Right lobe of liver (tissue), 6 donors: ENCODE measurements around the gene SLC35B2. TPM values are rescaled to one million over a fixed set of nuclear protein-coding genes. Genes with fewer than 3 reads are reported as not detected.

ENCODE experiments used
- ATAC-seq, 4 donors: fragments of 200-7000 bp; cut with Tn5 transposase; one replicate each; pipeline ENCODE4 v1.9.1; 2020; ENCODE audit warnings: mild to moderate bottlenecking in 4 of 4, moderate library complexity in 4 of 4
- DNase-seq, 3 donors: peaks; one replicate each; pipeline ENCODE4 v3.0.0-alpha.2; 2020
- H3K27ac ChIP-seq, 3 donors: fragments of 200-600 bp; one replicate each; pipeline ENCODE4 v1.8.0; 2022
- H3K27me3 ChIP-seq, 2 donors: fragments of 200-600 bp; one replicate each; pipeline ENCODE4 v1.8.0; 2022
- H3K36me3 ChIP-seq, 4 donors: fragments of 200-600 bp; sonication (generic) in 1 of 4; one replicate each; pipeline versions ENCODE4 v1.5.1 to v1.8.0; 2017 to 2022; ENCODE audit warnings: control low read depth in 1 of 4
- H3K4me1 ChIP-seq, 4 donors: fragments of 200-600 bp; sonication (generic) in 1 of 4; one replicate each; pipeline versions ENCODE4 v1.5.1 to v1.8.0; 2017 to 2022; ENCODE audit warnings: control low read depth in 1 of 4
- H3K4me3 ChIP-seq, 3 donors: fragments of 200-600 bp; one replicate each; pipeline ENCODE4 v1.8.0; 2022
- H3K9me3 ChIP-seq, 4 donors: fragments of 200-600 bp; sonication (generic) in 1 of 4; one replicate each; pipeline versions ENCODE4 v1.5.1 to v1.8.0; 2017 to 2022; ENCODE audit warnings: control low read depth in 1 of 4
- POLR2A ChIP-seq: fragments of 450-650 bp; IDR thresholded peaks from one replicate; pipeline ENCODE4 v1.6.1; 2017; ENCODE audit warnings: antibody characterized with exemption, mild to moderate bottlenecking
- WGBS: methylation state at CpG from one replicate; pipeline ENCODE4 v1.1.6; 2018; ENCODE audit warnings: low coverage, low lambda C conversion rate; ENCODE audit not compliant: insufficient coverage; ENCODE audit errors: missing lambda C conversion rate; 5-methylcytosine and 5-hydroxymethylcytosine counted together
- intact Hi-C, 2 donors: fragments of 100-400 bp; cut with DNase I; formaldehyde crosslinking; loops; one replicate each; pipeline versions ENCODE4 v1.11.2 to v1.14.1; 2022
- total RNA-seq, 6 experiments: library from RNA; depleted of rRNA in 2 of 6; stranded (reverse); fragments of >200 nt in 2 of 6; fragmentation: NEBNext Ultra II Directional in 3 of 6; extraction: Animal tissue kit (Norgen Biotek cat#: 25700) in 3 of 6; gene quantifications; one replicate each; pipeline versions ENCODE4 v1.1.0 to v1.2.4, GENCODE V29; 2016 to 2023
- TF ChIP-seq, protein P1 (sequence below), 4 donors: fragments of 200-600 bp in 3 of 4; fragments of 450-650 bp in 1 of 4; IDR thresholded peaks; one replicate each; pipeline versions ENCODE4 v1.5.1 to v1.8.0; 2016 to 2022; ENCODE audit warnings: antibody characterized with exemption in 4 of 4, mild to moderate bottlenecking in 2 of 4
- donor health status: DM: no; HTN: yes; CAD: no.
- donor health status: DM: no; HTN: no; CAD: no.
- donor health status: DM: no; HTN: no; CAD: no.
- donor health status: DM: no; HTN: yes; CAD: no.
- donor health status: DM: no; HTN: yes; CAD: no.

The SLC35B2 gene
- total RNA-seq, 6 experiments from 2014 or later = 15.1 to 29.0 (median 20.9) TPM

DNA sequence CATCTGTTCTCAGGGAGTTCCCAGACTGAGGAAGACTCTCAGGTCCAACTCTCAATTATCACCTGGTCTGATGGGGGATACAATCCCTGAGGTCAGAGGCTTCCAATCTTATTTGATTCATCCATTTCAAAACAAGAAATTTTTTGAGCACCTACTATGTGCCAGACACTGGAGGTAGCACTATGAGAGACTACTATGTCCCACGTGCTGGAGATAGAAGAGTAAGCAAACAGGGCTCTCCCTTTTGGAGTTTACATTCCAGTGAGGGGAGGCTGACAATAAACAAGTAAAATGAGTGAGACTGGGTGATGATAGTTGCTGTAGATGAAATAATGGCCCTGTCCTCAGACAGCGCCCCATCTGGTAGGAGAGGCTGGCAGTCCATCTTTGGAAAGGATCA lies 29.4 kb upstream of the SLC35B2 start:
- Histone ChIP-seq H3K9me3 (no peaks in the 10 kb centered on the region), H3K27ac (no peak overlapping the region), H3K27me3 (no peaks in the 10 kb centered on the region), H3K4me1 (no peaks in the 10 kb centered on the region), H3K4me3 (no peak overlapping the region), H3K36me3 (no peaks in the 10 kb centered on the region)
- no peak for DNase-seq
- 31% methylated on average over 2 of the region's 2 CpGs for WGBS
- TF ChIP-seq, protein P1, sequence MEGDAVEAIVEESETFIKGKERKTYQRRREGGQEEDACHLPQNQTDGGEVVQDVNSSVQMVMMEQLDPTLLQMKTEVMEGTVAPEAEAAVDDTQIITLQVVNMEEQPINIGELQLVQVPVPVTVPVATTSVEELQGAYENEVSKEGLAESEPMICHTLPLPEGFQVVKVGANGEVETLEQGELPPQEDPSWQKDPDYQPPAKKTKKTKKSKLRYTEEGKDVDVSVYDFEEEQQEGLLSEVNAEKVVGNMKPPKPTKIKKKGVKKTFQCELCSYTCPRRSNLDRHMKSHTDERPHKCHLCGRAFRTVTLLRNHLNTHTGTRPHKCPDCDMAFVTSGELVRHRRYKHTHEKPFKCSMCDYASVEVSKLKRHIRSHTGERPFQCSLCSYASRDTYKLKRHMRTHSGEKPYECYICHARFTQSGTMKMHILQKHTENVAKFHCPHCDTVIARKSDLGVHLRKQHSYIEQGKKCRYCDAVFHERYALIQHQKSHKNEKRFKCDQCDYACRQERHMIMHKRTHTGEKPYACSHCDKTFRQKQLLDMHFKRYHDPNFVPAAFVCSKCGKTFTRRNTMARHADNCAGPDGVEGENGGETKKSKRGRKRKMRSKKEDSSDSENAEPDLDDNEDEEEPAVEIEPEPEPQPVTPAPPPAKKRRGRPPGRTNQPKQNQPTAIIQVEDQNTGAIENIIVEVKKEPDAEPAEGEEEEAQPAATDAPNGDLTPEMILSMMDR (IDR thresholded peaks at IDR 0.05) = no peak
- TF ChIP-seq POLR2A = no peak
- ATAC-seq = no peak
- intact Hi-C loops = no loop called here

DNA sequence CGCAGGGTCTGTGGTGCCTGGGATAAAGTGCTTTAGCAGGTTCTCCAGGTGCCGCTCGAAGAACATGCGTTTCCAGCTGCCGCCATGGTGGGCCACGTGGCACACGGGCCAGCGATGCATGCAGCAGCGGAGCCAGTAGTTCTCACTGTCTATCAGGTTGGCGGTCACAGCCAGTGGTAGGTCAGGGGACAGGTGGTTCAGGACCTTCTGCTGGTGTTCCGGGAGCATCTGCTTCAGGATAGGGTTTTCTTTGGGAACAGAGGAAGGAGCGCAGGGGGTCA lies 28.9 kb upstream of the SLC35B2 start:
- Histone ChIP-seq H3K9me3 (no peaks in the 10 kb centered on the region), H3K27me3 (no peaks in the 10 kb centered on the region), H3K27ac (no peak overlapping the region), H3K36me3 (no peaks in the 10 kb centered on the region), H3K4me1 (no peaks in the 10 kb centered on the region), H3K4me3 (no peak overlapping the region)
- no peak for DNase-seq
- no peak for ATAC-seq
- 84% methylated on average over 5 of the region's 12 CpGs for WGBS
- no peak for TF ChIP-seq POLR2A
- TF ChIP-seq, protein P1 (IDR thresholded peaks at IDR 0.05) = no peak
- intact Hi-C loops = no loop called here

DNA sequence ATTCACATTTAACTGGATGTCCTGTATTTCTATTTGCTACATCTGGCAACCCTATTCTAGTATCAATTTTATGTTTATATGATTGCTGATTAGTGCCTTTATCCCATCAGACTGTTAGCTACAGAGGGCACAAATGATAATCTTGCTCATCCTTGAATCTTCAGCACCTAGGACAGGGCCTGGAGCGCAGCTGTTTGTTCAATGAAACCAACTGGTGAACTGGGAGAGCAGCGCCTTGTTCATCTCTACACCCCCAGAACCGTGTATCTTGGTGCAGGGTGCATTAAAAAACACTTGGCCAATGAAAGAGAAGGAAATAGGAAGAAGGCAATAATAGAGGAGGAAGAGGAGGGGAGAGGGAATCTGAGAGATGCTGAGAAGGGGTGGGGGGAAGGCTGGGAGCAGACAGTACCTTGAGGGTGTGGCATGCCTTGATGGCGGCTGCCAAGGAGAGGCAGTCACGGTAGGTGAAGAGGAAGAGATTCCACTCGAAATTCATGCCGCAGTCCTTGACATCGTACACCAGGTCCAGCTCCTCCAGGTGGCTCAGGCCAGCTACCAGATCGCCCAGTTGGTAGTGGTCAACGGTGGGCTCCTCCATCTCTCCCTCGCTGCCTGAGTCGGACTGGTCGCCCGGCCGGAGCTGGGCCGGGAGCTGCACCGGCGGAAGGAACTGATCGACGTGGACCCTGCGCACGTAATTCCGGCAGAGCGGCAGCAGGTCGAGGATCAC lies 28.4 kb upstream of the SLC35B2 start:
- ATAC-seq (no peak), DNase-seq (no peak)
- H3K36me3 ChIP-seq = no peaks in the 10 kb centered on the region
- TF ChIP-seq, protein P1 (IDR thresholded peaks at IDR 0.05) = no peak
- no peak for TF ChIP-seq POLR2A
- no peak overlapping the region for H3K4me3 ChIP-seq
- no peaks in the 10 kb centered on the region for H3K9me3 ChIP-seq
- 68% methylated on average over 10 of the region's 25 CpGs for WGBS
- H3K27ac ChIP-seq = no peak overlapping the region
- no peaks in the 10 kb centered on the region for H3K27me3 ChIP-seq
- intact Hi-C loops = no loop called here
- H3K4me1 ChIP-seq = no peaks in the 10 kb centered on the region

DNA sequence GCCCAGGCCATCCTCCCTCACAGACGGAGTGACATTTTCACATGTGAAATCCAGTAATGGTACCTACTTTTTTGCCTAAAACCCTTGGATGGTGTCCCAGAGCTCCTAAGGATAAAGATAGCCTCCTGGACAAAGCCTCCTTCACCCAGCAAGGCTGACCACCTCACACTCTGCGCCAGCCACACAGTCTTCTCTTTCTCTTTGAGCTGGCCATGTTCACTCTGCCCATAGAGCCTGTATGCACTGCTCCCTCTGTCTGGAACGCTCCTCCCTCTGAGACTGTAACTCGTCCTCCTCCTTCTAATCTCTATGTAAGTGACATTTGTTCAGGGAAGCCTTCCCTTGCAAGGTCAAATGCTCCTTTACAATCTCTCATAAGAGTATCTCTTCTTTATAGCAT lies 27.5 kb upstream of the SLC35B2 start:
- no peaks in the 10 kb centered on the region for H3K4me1 ChIP-seq
- no peak overlapping the region for H3K27ac ChIP-seq
- 60% methylated on average over 4 of the region's 4 CpGs for WGBS
- ATAC-seq (no peak), DNase-seq (no peak)
- H3K36me3 ChIP-seq = no peaks in the 10 kb centered on the region
- intact Hi-C loops = no loop called here
- H3K9me3 ChIP-seq = no peaks in the 10 kb centered on the region
- no peaks in the 10 kb centered on the region for H3K27me3 ChIP-seq
- TF ChIP-seq POLR2A = no peak
- TF ChIP-seq, protein P1 (IDR thresholded peaks at IDR 0.05) = no peak
- no peak overlapping the region for H3K4me3 ChIP-seq

DNA sequence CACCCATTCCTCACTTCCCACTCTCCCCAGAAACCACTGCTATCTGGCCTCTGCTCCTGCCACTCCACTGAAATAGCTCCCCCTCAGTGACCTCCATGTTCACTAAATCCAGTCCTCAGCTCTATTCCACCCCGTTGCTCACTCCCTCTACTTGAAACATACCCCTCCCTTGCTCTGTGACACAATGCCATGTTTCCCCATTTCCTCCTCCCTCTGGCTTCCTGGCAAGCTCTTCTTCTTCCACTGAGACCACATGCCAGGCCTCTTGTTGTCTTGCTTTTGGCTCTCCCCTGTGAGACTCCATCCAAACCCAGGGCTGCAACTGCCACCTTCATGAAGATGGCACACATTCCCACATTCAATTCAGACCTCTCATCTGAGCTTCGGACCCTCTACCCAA lies 26.8 kb upstream of the SLC35B2 start:
- WGBS = 38% methylated on average over 2 of the region's 2 CpGs
- intact Hi-C loops = no loop called here
- TF ChIP-seq, protein P1 (IDR thresholded peaks at IDR 0.05) = no peak
- no peak for TF ChIP-seq POLR2A
- H3K27me3 ChIP-seq = no peaks in the 10 kb centered on the region
- ATAC-seq (no peak), DNase-seq (no peak)
- H3K4me3 ChIP-seq = no peak overlapping the region
- H3K36me3 ChIP-seq = no peaks in the 10 kb centered on the region
- no peak overlapping the region for H3K27ac ChIP-seq
- no peaks in the 10 kb centered on the region for H3K4me1 ChIP-seq
- H3K9me3 ChIP-seq = no peaks in the 10 kb centered on the region
